GM10266 (cell line): ENCODE measurements around the gene LONP1.

Experiments used
- DNase-seq: peaks from one replicate; pipeline ENCODE4 v3.0.0; 2012; ENCODE audit errors: extremely low spot score
- CTCF ChIP-seq: IDR thresholded peaks from 2 replicates; pipeline ENCODE4 v1.5.1; 2012; ENCODE audit warnings: mild to moderate bottlenecking, low read depth; ENCODE audit not compliant: control insufficient read depth, insufficient read depth; ENCODE audit errors: missing control alignments

The LONP1 gene

GRCh38 chr19:5698635-5699422, 21.1 kb downstream of the LONP1 start:
- no peak for DNase-seq
- TF ChIP-seq CTCF, result no peak

- DNase-seq, result no peak
- TF ChIP-seq CTCF, result no peak
These were observed 21.9 kb downstream of the LONP1 start for GRCh38 chr19:5697890-5698634.

- TF ChIP-seq CTCF, result no peak
- DNase-seq, result no peak
These were observed 22.7 kb downstream of the LONP1 start for GRCh38 chr19:5697022-5697889.

GRCh38 chr19:5696196-5697021, 23.5 kb downstream of the LONP1 start:
- no peak for TF ChIP-seq CTCF
- DNase-seq, result no peak

- no peak for DNase-seq
- no peak for TF ChIP-seq CTCF
These were observed 24.2 kb downstream of the LONP1 start for GRCh38 chr19:5695649-5696195.

GRCh38 chr19:5694956-5695648, 24.8 kb downstream of the LONP1 start:
- DNase-seq, result no peak
- no peak for TF ChIP-seq CTCF
